Measurements from ENCODE around the gene RIN3.

DNA sequence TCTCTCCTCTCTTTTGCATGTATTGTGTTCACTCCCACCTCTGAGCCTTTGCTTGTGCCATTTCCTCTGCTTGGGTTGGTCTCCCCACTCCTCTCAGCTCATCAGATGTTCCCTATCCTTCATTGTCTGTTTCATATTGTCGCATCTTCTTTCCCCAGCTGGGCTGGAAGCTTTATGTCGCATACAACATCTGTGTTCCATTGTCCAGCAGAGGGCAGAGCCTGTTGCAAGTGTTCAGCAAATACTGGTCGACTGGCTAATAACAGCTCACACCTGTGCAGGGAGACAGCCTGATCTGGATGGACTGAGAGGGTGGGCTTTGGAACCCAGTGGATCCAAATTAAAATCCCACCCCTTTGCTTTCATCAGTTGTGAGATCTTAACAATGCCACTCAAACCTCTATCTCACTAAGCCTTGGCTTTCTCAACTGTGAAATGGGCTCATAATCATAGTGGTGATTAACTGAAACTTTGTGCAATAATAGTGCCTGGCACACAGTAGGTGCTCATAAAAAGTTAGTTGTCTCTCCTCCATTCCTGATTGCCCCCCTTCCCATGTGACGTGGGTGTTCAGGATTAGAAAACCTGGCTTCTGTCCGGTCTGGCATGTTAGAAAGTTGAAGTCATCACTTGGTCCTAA lies 75.8 kb downstream of the RIN3 start:
- TF ChIP-seq POLR2A (IDR thresholded peaks at IDR 0.05) (no peak), EP300 (IDR thresholded peaks at IDR 0.05) (no peak), POLR2AphosphoS5 (IDR thresholded peaks at IDR 0.05) (no peak)
- TF ChIP-seq, protein P1, sequence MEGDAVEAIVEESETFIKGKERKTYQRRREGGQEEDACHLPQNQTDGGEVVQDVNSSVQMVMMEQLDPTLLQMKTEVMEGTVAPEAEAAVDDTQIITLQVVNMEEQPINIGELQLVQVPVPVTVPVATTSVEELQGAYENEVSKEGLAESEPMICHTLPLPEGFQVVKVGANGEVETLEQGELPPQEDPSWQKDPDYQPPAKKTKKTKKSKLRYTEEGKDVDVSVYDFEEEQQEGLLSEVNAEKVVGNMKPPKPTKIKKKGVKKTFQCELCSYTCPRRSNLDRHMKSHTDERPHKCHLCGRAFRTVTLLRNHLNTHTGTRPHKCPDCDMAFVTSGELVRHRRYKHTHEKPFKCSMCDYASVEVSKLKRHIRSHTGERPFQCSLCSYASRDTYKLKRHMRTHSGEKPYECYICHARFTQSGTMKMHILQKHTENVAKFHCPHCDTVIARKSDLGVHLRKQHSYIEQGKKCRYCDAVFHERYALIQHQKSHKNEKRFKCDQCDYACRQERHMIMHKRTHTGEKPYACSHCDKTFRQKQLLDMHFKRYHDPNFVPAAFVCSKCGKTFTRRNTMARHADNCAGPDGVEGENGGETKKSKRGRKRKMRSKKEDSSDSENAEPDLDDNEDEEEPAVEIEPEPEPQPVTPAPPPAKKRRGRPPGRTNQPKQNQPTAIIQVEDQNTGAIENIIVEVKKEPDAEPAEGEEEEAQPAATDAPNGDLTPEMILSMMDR (IDR thresholded peaks at IDR 0.05) = peak in 1 of 4 experiments; percentile 20
